ENCODE results near the gene HBEGF. TPM values are rescaled to one million over a fixed set of nuclear protein-coding genes. Genes with fewer than 3 reads are reported as not detected.
"Not testable (repeated sequence)": the region's sequence is repeated elsewhere in the genome, so short reads cannot be mapped to it uniquely, and the experiment has no call there.

The HBEGF gene
- total RNA-seq, 1 experiment from 2014 or later, result 27.9 TPM

- no peaks in the 10 kb centered on the region for H3K9me3 ChIP-seq
- H3K36me3 ChIP-seq, result peaks cover 55% of the 10 kb centered on the region
- DNase-seq, result peak; percentile 70
- H3K4me3 ChIP-seq, result peak overlapping the region; percentile 72
- H3K27me3 ChIP-seq, result no peaks in the 10 kb centered on the region
These were observed 1.6 kb downstream of the HBEGF start for GRCh38 chr5:140344683-140345423.

GRCh38 chr5:140343849-140344248, 2.6 kb downstream of the HBEGF start:
- H3K9me3 ChIP-seq, H3K4me3 ChIP-seq, H3K27me3 ChIP-seq, DNase-seq: not testable (repeated sequence)
- peaks cover 65% of the 10 kb centered on the region for H3K36me3 ChIP-seq

- Histone ChIP-seq H3K36me3 (peaks cover 75% of the 10 kb centered on the region), H3K27me3 (no peaks in the 10 kb centered on the region), H3K9me3 (no peaks in the 10 kb centered on the region), H3K4me3 (no peak overlapping the region)
- DNase-seq, result no peak
These were observed 3.5 kb downstream of the HBEGF start for GRCh38 chr5:140342896-140343295.

GRCh38 chr5:140342287-140342686, 4.1 kb downstream of the HBEGF start:
- no peaks in the 10 kb centered on the region for H3K27me3 ChIP-seq
- no peaks in the 10 kb centered on the region for H3K9me3 ChIP-seq
- peaks cover 81% of the 10 kb centered on the region for H3K36me3 ChIP-seq
- DNase-seq, result no peak
- no peak overlapping the region for H3K4me3 ChIP-seq

GRCh38 chr5:140341591-140341990, 4.8 kb downstream of the HBEGF start:
- H3K9me3 ChIP-seq, result no peaks in the 10 kb centered on the region
- DNase-seq, result peak; percentile 97
- peaks cover 86% of the 10 kb centered on the region for H3K36me3 ChIP-seq
- H3K27me3 ChIP-seq, result no peaks in the 10 kb centered on the region
- H3K4me3 ChIP-seq, result no peak overlapping the region

- DNase-seq, result no peak
- no peaks in the 10 kb centered on the region for H3K9me3 ChIP-seq
- H3K36me3 ChIP-seq, result peaks cover 94% of the 10 kb centered on the region
- H3K27me3 ChIP-seq, result no peaks in the 10 kb centered on the region
- no peak overlapping the region for H3K4me3 ChIP-seq
These were observed 5.7 kb downstream of the HBEGF start for GRCh38 chr5:140340605-140341121.

- H3K4me3 ChIP-seq, result no peak overlapping the region
- H3K9me3 ChIP-seq, result no peaks in the 10 kb centered on the region
- no peak for DNase-seq
- no peaks in the 10 kb centered on the region for H3K27me3 ChIP-seq
- H3K36me3 ChIP-seq, result peaks cover 92% of the 10 kb centered on the region
These were observed 6.8 kb downstream of the HBEGF start for GRCh38 chr5:140339636-140340035.

GRCh38 chr5:140338908-140339307, 7.5 kb downstream of the HBEGF start:
- no peak overlapping the region for H3K4me3 ChIP-seq
- peaks cover 93% of the 10 kb centered on the region for H3K36me3 ChIP-seq
- no peaks in the 10 kb centered on the region for H3K9me3 ChIP-seq
- H3K27me3 ChIP-seq, result no peaks in the 10 kb centered on the region
- no peak for DNase-seq

GRCh38 chr5:140338336-140338735, 8.1 kb downstream of the HBEGF start:
- Histone ChIP-seq H3K4me3 (no peak overlapping the region), H3K27me3 (no peaks in the 10 kb centered on the region), H3K36me3 (peaks cover 93% of the 10 kb centered on the region), H3K9me3 (no peaks in the 10 kb centered on the region)
- DNase-seq, result peak; percentile 54

- Histone ChIP-seq H3K9me3 (no peaks in the 10 kb centered on the region), H3K4me3 (no peak overlapping the region), H3K36me3 (peaks cover 93% of the 10 kb centered on the region), H3K27me3 (no peaks in the 10 kb centered on the region)
- no peak for DNase-seq
These were observed 8.5 kb downstream of the HBEGF start for GRCh38 chr5:140337880-140338279.

GRCh38 chr5:140336388-140336787, 10.0 kb downstream of the HBEGF start:
- H3K27me3 ChIP-seq, result no peaks in the 10 kb centered on the region
- peaks cover 92% of the 10 kb centered on the region for H3K36me3 ChIP-seq

GRCh38 chr5:140331638-140332037, 14.8 kb downstream of the HBEGF start:
- Histone ChIP-seq H3K9me3 (no peaks in the 10 kb centered on the region), H3K4me3 (no peak overlapping the region), H3K36me3 (peaks cover 50% of the 10 kb centered on the region), H3K27me3 (no peaks in the 10 kb centered on the region)
- DNase-seq, result no peak

More at GRCh38 chr5:140336388-140336787, 10.0 kb downstream of the HBEGF start:
- Histone ChIP-seq H3K4me3 (no peak overlapping the region), H3K9me3 (no peaks in the 10 kb centered on the region)
- peak; percentile 31 for DNase-seq

- Histone ChIP-seq H3K9me3 (no peaks in the 10 kb centered on the region), H3K4me3 (no peak overlapping the region), H3K36me3 (peaks cover 36% of the 10 kb centered on the region), H3K27me3 (no peaks in the 10 kb centered on the region)
- no peak for DNase-seq
These were observed 16.5 kb downstream of the HBEGF start for GRCh38 chr5:140329739-140330481.

GRCh38 chr5:140328036-140328764, 18.2 kb downstream of the HBEGF start:
- no peak for DNase-seq
- H3K4me3 ChIP-seq, result no peak overlapping the region
- H3K9me3 ChIP-seq, result no peaks in the 10 kb centered on the region
- H3K27me3 ChIP-seq, result no peaks in the 10 kb centered on the region
- H3K36me3 ChIP-seq, result peaks cover 19% of the 10 kb centered on the region

GRCh38 chr5:140327589-140327988, 18.8 kb downstream of the HBEGF start:
- peaks cover 13% of the 10 kb centered on the region for H3K36me3 ChIP-seq
- H3K9me3 ChIP-seq, result no peaks in the 10 kb centered on the region
- no peak for DNase-seq
- H3K4me3 ChIP-seq, result no peak overlapping the region
- no peaks in the 10 kb centered on the region for H3K27me3 ChIP-seq

- Histone ChIP-seq H3K4me3 (no peak overlapping the region), H3K9me3 (no peaks in the 10 kb centered on the region), H3K27me3 (no peaks in the 10 kb centered on the region), H3K36me3 (no peaks in the 10 kb centered on the region)
- DNase-seq, result no peak
These were observed 20.9 kb downstream of the HBEGF start for GRCh38 chr5:140325486-140325885.

- no peaks in the 10 kb centered on the region for H3K27me3 ChIP-seq
- H3K4me3 ChIP-seq, result no peak overlapping the region
- DNase-seq, result peak; percentile 46
- no peaks in the 10 kb centered on the region for H3K36me3 ChIP-seq
- no peaks in the 10 kb centered on the region for H3K9me3 ChIP-seq
These were observed 21.7 kb downstream of the HBEGF start for GRCh38 chr5:140324617-140325241.
